ENCODE data around the gene THADA.
A peak's percentile ranks its signal among the peaks of the same experiment; 100 is the strongest.

Gene THADA

GRCh38 chr2:43270930-43271615 lies 324.8 kb downstream of the THADA start:
- DNase-seq (ENCODE audit: low spot score) = no peak

GRCh38 chr2:43270461-43270860 lies 325.4 kb downstream of the THADA start:
- DNase-seq (ENCODE audit: low spot score) = no peak

- DNase-seq (ENCODE audit: low spot score) = peak; percentile 67
Measured at GRCh38 chr2:43269706-43270105, 326.1 kb downstream of the THADA start.

- DNase-seq (ENCODE audit: low spot score) = peak; percentile 90
Measured at GRCh38 chr2:43269074-43269572, 326.7 kb downstream of the THADA start.

GRCh38 chr2:43268066-43268953 lies 327.5 kb downstream of the THADA start:
- DNase-seq (ENCODE audit: low spot score) = no peak

GRCh38 chr2:43267381-43267780 lies 328.5 kb downstream of the THADA start:
- no peak for DNase-seq (ENCODE audit: low spot score)

GRCh38 chr2:43266711-43267111 lies 329.1 kb downstream of the THADA start:
- DNase-seq (ENCODE audit: low spot score) = no peak

GRCh38 chr2:43265421-43265820 lies 330.4 kb downstream of the THADA start:
- no peak for DNase-seq (ENCODE audit: low spot score)

GRCh38 chr2:43265001-43265400 lies 330.8 kb downstream of the THADA start:
- DNase-seq (ENCODE audit: low spot score) = no peak

GRCh38 chr2:43262951-43263350 lies 332.9 kb downstream of the THADA start:
- DNase-seq (ENCODE audit: low spot score) = no peak

- DNase-seq (ENCODE audit: low spot score) = no peak
Measured at GRCh38 chr2:43262239-43262638, 333.6 kb downstream of the THADA start.

- no peak for DNase-seq (ENCODE audit: low spot score)
Measured at GRCh38 chr2:43259512-43259911, 336.3 kb downstream of the THADA start.

- no peak for DNase-seq (ENCODE audit: low spot score)
Measured at GRCh38 chr2:43258547-43259156, 337.2 kb downstream of the THADA start.

- no peak for DNase-seq (ENCODE audit: low spot score)
Measured at GRCh38 chr2:43255296-43255910, 340.4 kb downstream of the THADA start.

GRCh38 chr2:43254331-43254730 lies 341.5 kb downstream of the THADA start:
- DNase-seq (ENCODE audit: low spot score) = no peak

GRCh38 chr2:43251171-43251731 lies 344.6 kb downstream of the THADA start:
- DNase-seq (ENCODE audit: low spot score) = peak; percentile 56

- no peak for DNase-seq (ENCODE audit: low spot score)
Measured at GRCh38 chr2:43250015-43250414, 345.8 kb downstream of the THADA start.

GRCh38 chr2:43248621-43249020 lies 347.2 kb downstream of the THADA start:
- DNase-seq (ENCODE audit: low spot score) = no peak

GRCh38 chr2:43246641-43247040 lies 349.2 kb downstream of the THADA start:
- no peak for DNase-seq (ENCODE audit: low spot score)

GRCh38 chr2:43241558-43241957 lies 354.3 kb downstream of the THADA start:
- DNase-seq (ENCODE audit: low spot score) = no peak

- no peak for DNase-seq (ENCODE audit: low spot score)
Measured at GRCh38 chr2:43240766-43241150, 355.1 kb downstream of the THADA start.

All from AG08396 (cell line).